ENCODE measurements around the gene DUSP2.
A peak's percentile ranks its signal among the peaks of the same experiment; 100 is the strongest.

The DUSP2 gene

GRCh38 chr2:96098900-96099590, 46.2 kb downstream of the DUSP2 start:
- peak; percentile 41 for DNase-seq

- DNase-seq, result no peak
These were observed 47.1 kb downstream of the DUSP2 start for GRCh38 chr2:96097951-96098823.

- no peak for DNase-seq
These were observed 47.8 kb downstream of the DUSP2 start for GRCh38 chr2:96097441-96097840.

GRCh38 chr2:96095116-96095636, 50.1 kb downstream of the DUSP2 start:
- no peak for DNase-seq

- no peak for DNase-seq
These were observed 51.7 kb downstream of the DUSP2 start for GRCh38 chr2:96093528-96093927.

Measured in activated CD8-positive, alpha-beta memory T cell treated with anti-CD3 and anti-CD28 coated beads, Interleukin-2, amount 50 U/mL, for 48 hours (primary cell).